Fibroblast of lung (primary cell): Measurements from ENCODE around the gene QDPR. TPM values are rescaled to one million over a fixed set of nuclear protein-coding genes. Genes with fewer than 3 reads are reported as not detected.
A peak's percentile ranks its signal among the peaks of the same experiment; 100 is the strongest.

Experiments
- DNase-seq, 2 donors: peaks; one replicate each; pipeline versions ENCODE4 v3.0.0 to v3.0.0-alpha.2; 2010; ENCODE audit warnings: low read depth in 2 of 2
- H2AFZ ChIP-seq: 2 replicates; pipeline ENCODE4 v1.5.1; 2012; ENCODE audit warnings: low read length, control low read depth, inconsistent platforms
- H3K27ac ChIP-seq: 2 replicates; pipeline ENCODE4 v1.5.1; 2011; ENCODE audit warnings: low read length, control low read depth; ENCODE audit not compliant: insufficient read depth
- H3K27me3 ChIP-seq: 2 replicates; pipeline ENCODE4 v1.5.1; 2011; ENCODE audit warnings: mild to moderate bottlenecking, low read length; ENCODE audit not compliant: control insufficient read depth, insufficient read depth
- H3K36me3 ChIP-seq: 2 replicates; pipeline ENCODE4 v1.5.1; 2011; ENCODE audit warnings: low read length; ENCODE audit not compliant: control insufficient read depth, insufficient read depth
- H3K4me1 ChIP-seq: 2 replicates; pipeline ENCODE4 v1.5.1; 2011; ENCODE audit warnings: low read length; ENCODE audit not compliant: control insufficient read depth, insufficient read depth; ENCODE audit errors: extremely low read depth
- H3K4me2 ChIP-seq: 2 replicates; pipeline ENCODE4 v1.5.1; 2011; ENCODE audit warnings: low read length, control low read depth; ENCODE audit not compliant: insufficient read depth; ENCODE audit errors: extremely low read depth
- H3K4me3 ChIP-seq, 4 experiments: fragments of 200-600 bp in 1 of 4; sonication (generic) in 1 of 4; replicated peaks in 1 of 4; 2 replicates each; pipeline ENCODE4 v1.5.1; 2011 to 2016; ENCODE audit warnings: low read length in 4 of 4, low read depth in 3 of 4, mild to moderate bottlenecking in 3 of 4, control low read depth in 2 of 4, inconsistent platforms in 1 of 4, mixed read lengths in 1 of 4; ENCODE audit not compliant: insufficient read depth in 1 of 4; ENCODE audit errors: control extremely low read depth in 1 of 4
- H3K79me2 ChIP-seq: 2 replicates; pipeline ENCODE4 v1.5.1; 2012; ENCODE audit warnings: mild to moderate bottlenecking, low read length, inconsistent platforms; ENCODE audit not compliant: control insufficient read depth, insufficient read depth
- H3K9ac ChIP-seq: 2 replicates; pipeline ENCODE4 v1.5.1; 2011; ENCODE audit warnings: mild to moderate bottlenecking, low read length, control low read depth; ENCODE audit not compliant: insufficient read depth
- H3K9me3 ChIP-seq: 2 replicates; pipeline ENCODE4 v1.5.1; 2012; ENCODE audit warnings: low read depth, low read length; ENCODE audit not compliant: control insufficient read depth, insufficient read depth
- H4K20me1 ChIP-seq: 2 replicates; pipeline ENCODE4 v1.5.1; 2011; ENCODE audit warnings: low read length; ENCODE audit not compliant: control insufficient read depth, insufficient read depth; ENCODE audit errors: extremely low read depth
- CTCF ChIP-seq, 2 donors: IDR thresholded peaks in 1 of 2; conservative IDR thresholded peaks in 1 of 2; 1 replicate in 1 of 2; 2 replicates in 1 of 2; pipeline ENCODE4 v1.5.1; 2011 to 2012; ENCODE audit warnings: low read length in 2 of 2, control low read depth in 1 of 2, inconsistent platforms in 1 of 2, low read depth in 1 of 2, mild to moderate bottlenecking in 1 of 2
- EZH2 ChIP-seq: IDR thresholded peaks from 2 replicates; pipeline ENCODE4 v1.5.1; 2012; ENCODE audit warnings: low read length, control low read depth, mild to moderate bottlenecking; ENCODE audit errors: missing control alignments
- polyA plus RNA-seq, 2 donors: library from polyadenylated mRNA; depleted of rRNA in 1 of 2; stranded (reverse) in 1 of 2; unstranded in 1 of 2; fragments of >200 nt; gene quantifications; 2 replicates each; pipeline ENCODE4 v1.2.1, GENCODE V29; 2011 to 2012; ENCODE audit warnings: missing spikeins in 1 of 2
- total RNA-seq: library from RNA; depleted of rRNA; stranded (reverse); fragments of >200 nt; gene quantifications from 2 replicates; pipeline ENCODE4 v1.2.1, GENCODE V29; 2014

Gene QDPR
- total and polyA plus RNA-seq, 2 donors (not counting 1 experiment from before 2014, with no cell fraction given), result 27.4 to 41.4 TPM

- Histone ChIP-seq H3K27ac (no peak overlapping the region), H3K4me3 (no peak overlapping the region), H3K79me2 (no peaks in the 10 kb centered on the region), H3K4me1 (no peaks in the 10 kb centered on the region), H3K9me3 (no peaks in the 10 kb centered on the region), H3K36me3 (peaks cover 6% of the 10 kb centered on the region), H3K4me2 (no peak overlapping the region), H3K27me3 (no peaks in the 10 kb centered on the region), H3K9ac (no peak overlapping the region), H4K20me1 (no peaks in the 10 kb centered on the region), H2AFZ (no peak overlapping the region)
- TF ChIP-seq EZH2 (no peak), CTCF (conservative IDR thresholded peaks at IDR 0.05 in 1 of 2, IDR thresholded peaks at IDR 0.05 in 1 of 2; ENCODE audit: low read depth in 1 of 2, low read length in 2 of 2) (no peak)
- peak in 1 of 2 donors; percentile 77 for DNase-seq
Observed at GRCh38 chr4:17502756-17503155, 9.1 kb downstream of the QDPR start.

GRCh38 chr4:17500574-17500973, 11.3 kb downstream of the QDPR start:
- H3K27ac ChIP-seq, result no peak overlapping the region
- no peak for DNase-seq
- TF ChIP-seq CTCF (conservative IDR thresholded peaks at IDR 0.05 in 1 of 2, IDR thresholded peaks at IDR 0.05 in 1 of 2; ENCODE audit: low read depth in 1 of 2, low read length in 2 of 2) (no peak), EZH2 (no peak)

GRCh38 chr4:17497890-17498523, 13.9 kb downstream of the QDPR start:
- peaks cover 6% of the 10 kb centered on the region for H3K36me3 ChIP-seq
- H3K9me3 ChIP-seq, result no peaks in the 10 kb centered on the region
- DNase-seq, result peak in 1 of 2 donors; percentile 26
- H3K27ac ChIP-seq, result no peak overlapping the region
- H3K79me2 ChIP-seq, result peaks cover 1% of the 10 kb centered on the region
- H4K20me1 ChIP-seq, result no peaks in the 10 kb centered on the region
- peaks cover 5% of the 10 kb centered on the region for H3K4me1 ChIP-seq
- no peak overlapping the region for H3K4me3 ChIP-seq
- no peak overlapping the region for H3K9ac ChIP-seq
- H3K4me2 ChIP-seq, result no peak overlapping the region
- no peak overlapping the region for H2AFZ ChIP-seq
- TF ChIP-seq CTCF (conservative IDR thresholded peaks at IDR 0.05 in 1 of 2, IDR thresholded peaks at IDR 0.05 in 1 of 2; ENCODE audit: low read depth in 1 of 2, low read length in 2 of 2), result no peak
- no peak for TF ChIP-seq EZH2
- H3K27me3 ChIP-seq, result no peaks in the 10 kb centered on the region

More at GRCh38 chr4:17500574-17500973, 11.3 kb downstream of the QDPR start:
- Histone ChIP-seq H4K20me1 (no peaks in the 10 kb centered on the region), H3K4me3 (no peak overlapping the region), H3K9me3 (no peaks in the 10 kb centered on the region), H2AFZ (no peak overlapping the region), H3K4me2 (no peak overlapping the region), H3K4me1 (no peaks in the 10 kb centered on the region), H3K79me2 (no peaks in the 10 kb centered on the region), H3K27me3 (no peaks in the 10 kb centered on the region), H3K9ac (no peak overlapping the region), H3K36me3 (peaks cover 4% of the 10 kb centered on the region)
